Measurements from ENCODE around the gene ZNF175. TPM values are rescaled to one million over a fixed set of nuclear protein-coding genes. Genes with fewer than 3 reads are reported as not detected.

The ZNF175 gene
- total RNA-seq, 1 donor from 2014 or later = 1.7 TPM

- TF ChIP-seq CTCF (conservative IDR thresholded peaks at IDR 0.05; ENCODE audit: low read depth, low read length) = no peak
- H3K4me3 ChIP-seq (ENCODE audit: low read depth, low read length) = no peak overlapping the region
- no peak for DNase-seq (ENCODE audit: low read depth)
Observed at GRCh38 chr19:51572908-51573307, 1.8 kb downstream of the ZNF175 start.

- TF ChIP-seq CTCF (conservative IDR thresholded peaks at IDR 0.05; ENCODE audit: low read depth, low read length) = no peak
- no peak for DNase-seq (ENCODE audit: low read depth)
- no peak overlapping the region for H3K4me3 ChIP-seq (ENCODE audit: low read depth, low read length)
Observed at GRCh38 chr19:51573331-51573730, 2.2 kb downstream of the ZNF175 start.

- TF ChIP-seq CTCF (conservative IDR thresholded peaks at IDR 0.05; ENCODE audit: low read depth, low read length) = no peak
- H3K4me3 ChIP-seq (ENCODE audit: low read depth, low read length) = no peak overlapping the region
- DNase-seq (ENCODE audit: low read depth) = no peak
Observed at GRCh38 chr19:51576850-51577249, 5.8 kb downstream of the ZNF175 start.

GRCh38 chr19:51586103-51586728 is 15.1 kb downstream of the ZNF175 start:
- TF ChIP-seq CTCF (conservative IDR thresholded peaks at IDR 0.05; ENCODE audit: low read depth, low read length) = no peak
- no peak overlapping the region for H3K4me3 ChIP-seq (ENCODE audit: low read depth, low read length)
- no peak for DNase-seq (ENCODE audit: low read depth)

GRCh38 chr19:51586799-51587198 is 15.7 kb downstream of the ZNF175 start:
- no peak overlapping the region for H3K4me3 ChIP-seq (ENCODE audit: low read depth, low read length)
- TF ChIP-seq CTCF (conservative IDR thresholded peaks at IDR 0.05; ENCODE audit: low read depth, low read length) = no peak
- DNase-seq (ENCODE audit: low read depth) = no peak

- DNase-seq (ENCODE audit: low read depth) = no peak
- TF ChIP-seq CTCF (conservative IDR thresholded peaks at IDR 0.05; ENCODE audit: low read depth, low read length) = no peak
- no peak overlapping the region for H3K4me3 ChIP-seq (ENCODE audit: low read depth, low read length)
Observed at GRCh38 chr19:51587264-51588191, 16.4 kb downstream of the ZNF175 start.

All from epithelial cell of proximal tubule (primary cell).